ENCODE data around the gene SNX20.

The SNX20 gene

DNA sequence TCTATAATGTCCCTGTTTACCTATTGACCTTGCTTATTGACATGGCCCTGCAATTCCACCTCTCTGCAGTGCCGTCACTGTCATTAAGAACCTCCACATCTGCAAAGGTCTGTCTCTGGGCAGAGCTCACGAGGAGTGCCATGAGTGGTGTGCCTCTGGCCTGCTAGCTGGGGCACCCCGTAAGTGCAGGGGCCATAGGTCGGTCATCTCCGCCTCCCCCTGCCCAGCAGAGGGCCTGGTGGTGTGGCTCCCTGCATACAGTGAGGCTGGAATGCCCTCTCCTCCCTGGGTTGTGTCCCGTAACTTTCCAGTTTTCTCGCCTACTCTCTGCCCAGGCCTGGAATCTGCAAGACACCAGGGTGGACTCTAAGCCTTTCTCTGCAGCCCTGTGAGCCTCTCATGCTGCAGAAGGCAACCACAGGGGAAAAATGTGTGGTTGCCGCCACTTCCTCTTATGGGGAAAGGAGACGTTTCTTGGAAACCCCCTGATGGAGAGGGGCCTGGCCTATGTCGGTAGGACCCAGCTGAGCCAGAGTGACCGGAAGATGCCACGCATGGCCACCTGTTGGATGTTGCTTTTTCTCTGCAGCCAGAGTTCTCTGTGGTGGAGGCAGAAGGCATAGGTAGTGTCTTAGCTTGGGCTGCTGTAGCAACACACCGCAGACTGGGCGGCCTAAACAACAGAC, 2.7 kb upstream of the SNX20 start:
- in situ Hi-C loops (cut with MboI; ENCODE audit: low sequenced_read_pairs): no loop called here

DNA sequence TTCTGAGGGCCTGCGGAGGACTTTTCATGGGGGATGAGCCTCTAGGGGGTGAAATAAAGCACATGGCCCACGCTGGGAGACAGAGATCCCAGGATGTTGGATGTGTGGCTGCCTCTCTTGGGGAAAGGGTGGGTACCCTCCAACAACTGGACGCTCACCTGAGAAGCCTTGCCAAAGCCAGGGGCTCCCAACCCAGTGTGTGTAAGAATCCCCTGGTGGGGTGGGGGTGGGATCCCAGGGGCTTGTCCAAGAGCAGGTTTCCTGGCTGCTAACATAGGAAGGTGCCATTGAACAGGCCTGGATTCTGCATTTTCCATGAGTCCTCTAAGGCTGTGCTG, 587 bp downstream of the SNX20 start:
- in situ Hi-C loops (cut with MboI; ENCODE audit: low sequenced_read_pairs): no loop called here

DNA sequence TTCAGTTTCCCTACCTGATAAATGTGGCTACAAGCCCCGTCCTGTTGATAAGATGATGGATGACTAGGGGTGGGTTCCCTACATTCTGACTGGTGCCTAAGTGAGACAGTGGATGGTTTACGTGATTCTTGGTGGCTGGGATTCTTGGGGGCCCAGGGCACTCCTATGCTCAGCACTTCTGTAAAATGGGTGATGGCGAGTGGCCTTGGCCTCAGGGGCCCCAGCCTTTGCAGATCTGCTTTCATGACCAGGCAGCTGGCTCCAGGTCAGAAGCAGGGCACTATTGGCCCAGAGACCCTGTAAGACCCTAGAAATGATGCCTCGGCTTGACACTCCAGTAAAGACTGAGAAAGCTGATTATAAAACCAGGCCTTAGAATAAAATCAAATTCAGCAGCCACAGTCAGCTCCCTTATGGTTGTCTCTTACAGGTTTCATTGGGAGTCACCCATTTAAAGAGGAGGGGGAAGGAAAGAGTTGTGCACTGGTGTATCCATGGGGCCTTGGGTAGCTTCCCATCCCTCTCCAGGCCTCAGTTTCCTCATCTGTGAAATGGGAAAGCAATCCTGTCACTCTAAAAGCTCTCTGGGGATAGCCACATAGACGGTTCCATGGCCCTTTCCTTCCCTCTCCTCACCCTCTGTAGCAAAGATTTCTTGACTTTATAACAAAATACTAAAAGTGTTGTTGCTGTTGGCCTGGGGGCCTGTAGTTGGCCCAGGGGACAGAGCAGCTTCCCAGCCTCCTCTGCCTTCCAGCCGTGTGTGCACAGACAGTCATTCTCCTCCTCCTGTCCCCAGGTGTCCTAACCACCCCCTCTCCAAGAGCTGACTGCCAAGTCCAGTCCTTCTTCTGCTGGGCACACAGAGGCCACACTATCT, 1.2 kb downstream of the SNX20 start:
- in situ Hi-C loops (cut with MboI; ENCODE audit: low sequenced_read_pairs): no loop called here

DNA sequence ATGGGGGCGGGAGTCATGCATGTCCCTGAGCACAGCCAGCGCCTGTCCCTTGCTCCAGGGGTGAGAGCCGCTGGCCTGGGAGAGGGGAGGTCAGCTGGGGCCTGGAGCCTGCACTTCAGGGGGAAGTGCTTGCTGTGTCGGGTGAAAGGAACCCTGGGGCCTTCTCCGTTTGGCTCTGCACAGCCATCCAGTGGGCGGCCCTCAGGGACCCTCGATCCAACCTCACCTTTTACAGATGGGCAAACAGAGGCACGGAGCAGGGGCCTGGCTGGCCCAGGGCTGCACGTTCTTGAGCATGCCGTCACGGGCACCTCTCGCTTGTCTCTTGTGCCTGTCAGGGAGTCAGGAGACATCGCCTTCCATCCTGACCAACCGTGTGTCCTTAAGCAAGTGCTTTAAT, 1.8 kb downstream of the SNX20 start:
- in situ Hi-C loops (cut with MboI; ENCODE audit: low sequenced_read_pairs): no loop called here

DNA sequence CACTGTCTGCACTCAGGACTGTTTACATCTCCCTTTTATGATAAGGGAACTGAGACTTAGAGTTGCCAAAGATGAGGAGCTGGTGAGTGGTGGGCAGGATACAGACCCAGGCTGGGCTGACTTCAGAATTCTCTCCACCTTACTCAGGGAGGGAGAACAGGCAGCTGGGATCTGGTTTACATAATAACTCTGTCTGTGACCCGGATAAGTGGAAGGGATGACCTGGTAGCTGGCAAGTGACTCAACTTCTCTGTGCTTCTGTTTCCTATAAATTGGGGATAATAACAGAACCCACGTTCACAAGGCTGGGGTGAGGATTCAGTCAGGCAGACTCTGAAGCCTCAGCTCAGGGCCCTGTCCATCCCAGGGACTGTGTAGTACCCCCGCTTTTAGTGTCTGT, 2.6 kb downstream of the SNX20 start:
- in situ Hi-C loops (cut with MboI; ENCODE audit: low sequenced_read_pairs): no loop called here

DNA sequence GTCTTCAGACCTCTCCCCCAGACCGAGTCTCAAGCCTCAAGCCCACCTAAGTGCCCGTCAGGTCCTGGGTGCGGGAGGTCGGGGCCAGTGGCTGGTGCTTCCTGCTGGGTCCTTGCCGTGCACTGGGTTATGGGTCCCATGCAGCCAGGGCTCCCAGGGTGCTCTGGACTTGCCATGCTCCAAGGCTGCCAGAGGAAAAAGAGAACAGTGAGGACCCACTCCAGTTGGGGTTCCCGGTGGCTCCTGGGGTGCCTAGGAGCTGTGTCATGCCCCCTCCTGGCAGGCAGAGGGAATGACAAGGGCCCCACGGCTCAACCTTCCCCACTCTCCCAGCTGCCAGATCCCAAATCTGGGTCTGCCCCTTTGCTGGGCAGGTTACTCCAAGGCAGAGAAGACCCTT, 3.8 kb downstream of the SNX20 start:
- in situ Hi-C loops (cut with MboI; ENCODE audit: low sequenced_read_pairs): no loop called here

DNA sequence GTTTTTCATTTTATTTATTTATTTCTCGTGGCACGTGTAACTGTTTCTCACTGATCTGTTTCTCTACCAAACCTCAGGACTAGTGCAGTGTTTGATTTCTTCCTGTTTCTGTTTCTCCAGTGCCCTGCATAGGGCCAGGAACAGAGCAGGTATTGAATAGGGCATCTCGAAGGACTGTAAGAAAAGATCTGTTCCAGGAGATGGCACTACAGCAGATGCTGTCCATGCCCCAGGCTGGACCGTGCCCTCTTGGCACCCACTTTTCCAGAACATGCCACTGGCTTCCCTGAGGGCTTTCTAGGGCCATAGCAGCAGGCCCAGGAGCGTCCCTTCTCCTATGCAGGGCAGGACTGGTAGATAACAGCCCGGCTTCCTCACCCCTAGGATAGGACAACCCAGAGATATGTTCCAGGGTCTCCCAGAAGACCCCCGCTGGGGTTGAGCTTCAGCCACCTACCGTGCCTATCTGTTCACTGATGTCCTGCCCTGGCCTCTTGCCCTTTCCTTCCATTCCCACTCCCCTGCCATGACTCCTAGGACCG, 4.4 kb downstream of the SNX20 start:
- in situ Hi-C loops (cut with MboI; ENCODE audit: low sequenced_read_pairs): no loop called here

DNA sequence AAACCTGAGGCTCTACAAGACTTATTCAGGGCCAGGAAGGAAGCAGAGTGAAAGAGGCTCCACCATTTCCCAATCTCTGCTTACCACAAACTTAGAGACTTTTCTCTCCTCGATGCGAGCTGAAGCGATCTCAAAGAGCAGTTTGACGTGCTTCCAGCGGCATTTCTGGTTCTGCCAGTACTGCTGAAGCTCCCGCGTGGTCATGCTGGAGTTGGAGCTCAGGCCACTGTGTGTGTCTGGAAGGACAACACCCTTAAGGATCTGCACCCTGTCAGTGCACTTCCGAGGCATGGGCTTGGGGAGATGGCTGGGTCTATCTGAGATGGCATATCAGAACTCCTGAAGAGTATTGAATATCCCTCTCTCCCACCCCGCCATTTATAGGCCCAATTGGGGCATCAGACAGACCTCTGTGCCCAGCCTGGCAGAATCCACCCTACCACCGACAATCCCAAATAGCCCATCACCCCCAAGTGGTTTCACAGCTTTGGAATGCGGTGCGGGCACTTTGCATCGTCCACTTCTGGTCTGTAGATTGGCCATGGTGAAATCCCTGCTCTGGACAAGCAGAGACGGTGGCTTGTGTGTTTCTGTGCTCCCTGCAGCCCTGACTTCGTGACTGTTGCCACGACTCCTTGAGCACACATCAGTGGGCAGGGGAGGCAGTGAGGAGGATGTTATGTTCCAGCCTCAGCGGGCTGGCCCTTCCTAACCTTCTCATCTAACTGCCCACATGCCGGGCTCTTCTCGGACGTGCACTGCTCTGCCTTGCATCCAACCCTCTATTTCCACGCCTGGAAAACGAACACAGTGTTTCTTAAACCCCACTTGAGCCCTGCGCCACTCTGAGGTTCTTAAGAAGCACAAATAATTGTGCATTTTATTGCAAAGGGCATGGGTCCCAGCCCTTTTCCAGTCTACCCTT, 5.2 kb downstream of the SNX20 start:
- in situ Hi-C loops (cut with MboI; ENCODE audit: low sequenced_read_pairs): no loop called here

DNA sequence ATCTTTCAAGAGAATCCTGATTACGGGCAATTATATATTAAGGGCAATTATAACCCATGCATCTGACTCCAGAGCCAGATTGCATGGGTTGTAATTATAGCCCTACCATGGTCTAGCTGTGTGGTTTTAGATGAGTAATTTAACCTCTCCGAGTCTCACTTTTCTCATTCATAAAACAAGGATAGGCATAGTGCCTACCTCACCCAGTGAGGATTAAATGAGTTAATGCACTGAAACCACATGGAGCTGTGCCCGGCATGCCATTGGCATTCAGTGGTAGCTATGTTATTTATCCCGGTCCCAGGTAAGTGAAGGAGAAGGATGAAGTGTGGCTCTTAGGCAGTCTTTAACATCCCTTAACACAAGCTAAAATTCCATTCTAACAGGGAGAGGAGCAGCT, 6.3 kb downstream of the SNX20 start:
- in situ Hi-C loops (cut with MboI; ENCODE audit: low sequenced_read_pairs): no loop called here

DNA sequence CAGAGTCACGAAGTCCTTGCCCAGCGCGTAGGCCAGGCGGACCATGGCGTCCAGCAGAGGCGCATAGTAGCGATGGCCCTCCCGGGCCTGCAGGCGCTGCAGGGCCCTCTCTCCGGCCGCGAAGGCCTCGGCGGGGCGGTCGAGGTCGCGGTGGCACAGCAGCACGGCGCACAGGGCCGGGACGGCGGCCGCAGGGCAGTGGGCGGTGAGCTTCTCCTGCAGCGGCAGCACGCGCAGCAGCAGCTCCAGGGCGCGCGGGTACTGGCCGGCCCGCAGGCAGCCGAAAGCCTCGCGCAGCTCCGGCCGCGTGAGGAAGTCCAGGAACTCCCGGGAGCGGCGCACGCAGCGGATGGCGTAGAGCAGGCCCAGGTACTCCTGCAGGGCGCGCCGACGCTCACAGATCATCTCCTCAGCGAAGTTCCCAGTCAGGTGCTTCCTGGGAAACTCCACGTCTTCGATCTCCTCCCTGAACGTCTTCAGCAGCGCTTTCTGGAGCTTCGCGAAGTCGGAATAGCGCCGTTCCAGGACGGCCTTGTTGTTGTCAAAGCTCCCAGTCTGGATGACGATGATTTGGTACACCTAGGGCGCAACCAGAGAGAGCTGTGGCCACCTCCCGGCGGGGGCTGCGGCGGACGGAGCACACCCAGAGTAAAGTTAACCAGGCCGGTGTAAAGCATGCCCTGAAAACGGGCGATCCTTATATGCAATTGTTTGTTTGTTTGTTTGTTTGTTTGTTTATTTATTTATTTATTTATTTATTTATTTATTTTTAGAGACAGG, 7.4 kb downstream of the SNX20 start:
- in situ Hi-C loops (cut with MboI; ENCODE audit: low sequenced_read_pairs): no loop called here

DNA sequence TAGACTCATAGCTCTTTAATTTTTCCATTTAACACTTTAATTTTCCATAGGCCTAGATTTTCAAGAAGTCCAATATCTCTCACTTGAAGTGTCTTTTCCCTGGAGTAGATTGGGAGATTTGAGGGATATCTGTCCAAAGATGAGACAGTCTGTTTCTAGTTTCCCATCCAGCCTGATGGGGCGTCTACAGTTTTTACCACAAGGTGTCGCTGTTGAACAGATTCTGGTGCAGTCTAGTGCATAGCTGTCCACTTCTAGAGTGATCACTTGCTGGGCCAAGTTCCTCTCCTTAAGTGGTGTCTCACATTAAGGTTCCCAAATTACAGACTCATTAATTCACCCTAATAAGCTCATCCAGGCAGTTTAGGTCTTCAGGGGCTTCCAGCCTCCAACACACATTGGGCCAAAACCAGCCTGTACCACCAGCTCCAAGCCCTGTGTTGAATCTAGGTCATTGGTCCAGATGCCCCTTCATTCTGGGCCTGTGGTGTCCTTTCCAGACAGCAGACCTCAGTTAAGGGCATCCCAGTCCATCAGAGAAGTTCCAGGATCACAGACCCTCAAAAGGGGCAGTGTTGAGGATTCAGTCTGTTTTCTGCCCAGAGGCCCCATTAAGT, 9.4 kb downstream of the SNX20 start:
- in situ Hi-C loops (cut with MboI; ENCODE audit: low sequenced_read_pairs): no loop called here

DNA sequence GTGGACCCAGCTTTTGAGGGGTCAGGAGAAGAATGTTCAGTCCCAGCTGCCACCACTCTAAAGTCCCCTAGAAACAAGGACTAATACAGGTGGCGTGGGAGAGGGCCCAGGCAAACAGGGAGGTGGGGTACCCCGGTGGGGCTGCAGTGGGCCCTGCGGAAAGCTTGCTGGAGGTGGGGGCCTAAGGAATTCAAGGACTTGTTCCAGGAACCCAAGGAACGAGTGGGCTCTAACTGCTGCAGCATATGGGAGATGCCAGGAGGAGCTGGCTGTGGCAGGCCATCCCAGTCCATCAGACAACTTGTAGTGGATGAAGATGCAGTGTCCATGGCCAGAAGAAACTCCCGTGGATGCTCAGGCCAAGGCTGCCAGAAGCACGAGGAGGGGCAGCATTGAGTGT, 10.6 kb downstream of the SNX20 start:
- in situ Hi-C loops (cut with MboI; ENCODE audit: low sequenced_read_pairs): no loop called here

DNA sequence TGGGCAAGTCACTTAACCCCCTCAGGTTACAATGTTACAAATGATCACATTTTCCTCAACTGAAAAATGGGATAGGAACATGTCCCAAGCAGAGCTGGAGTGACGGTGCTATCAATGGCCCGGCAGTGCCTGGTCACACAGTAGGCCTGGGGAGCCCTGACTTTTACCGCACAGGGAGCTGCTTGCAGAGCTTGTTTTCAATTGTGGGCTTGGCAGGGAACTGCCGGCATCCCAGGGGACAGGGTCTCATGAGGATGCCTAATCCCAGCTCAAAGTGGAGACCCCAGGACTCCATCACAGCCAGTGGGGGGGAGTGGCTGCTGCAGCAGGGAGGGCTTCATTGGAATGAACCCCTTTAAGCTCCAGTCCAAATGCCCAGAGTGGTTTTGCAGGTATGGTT, 11.4 kb downstream of the SNX20 start:
- in situ Hi-C loops (cut with MboI; ENCODE audit: low sequenced_read_pairs): no loop called here

DNA sequence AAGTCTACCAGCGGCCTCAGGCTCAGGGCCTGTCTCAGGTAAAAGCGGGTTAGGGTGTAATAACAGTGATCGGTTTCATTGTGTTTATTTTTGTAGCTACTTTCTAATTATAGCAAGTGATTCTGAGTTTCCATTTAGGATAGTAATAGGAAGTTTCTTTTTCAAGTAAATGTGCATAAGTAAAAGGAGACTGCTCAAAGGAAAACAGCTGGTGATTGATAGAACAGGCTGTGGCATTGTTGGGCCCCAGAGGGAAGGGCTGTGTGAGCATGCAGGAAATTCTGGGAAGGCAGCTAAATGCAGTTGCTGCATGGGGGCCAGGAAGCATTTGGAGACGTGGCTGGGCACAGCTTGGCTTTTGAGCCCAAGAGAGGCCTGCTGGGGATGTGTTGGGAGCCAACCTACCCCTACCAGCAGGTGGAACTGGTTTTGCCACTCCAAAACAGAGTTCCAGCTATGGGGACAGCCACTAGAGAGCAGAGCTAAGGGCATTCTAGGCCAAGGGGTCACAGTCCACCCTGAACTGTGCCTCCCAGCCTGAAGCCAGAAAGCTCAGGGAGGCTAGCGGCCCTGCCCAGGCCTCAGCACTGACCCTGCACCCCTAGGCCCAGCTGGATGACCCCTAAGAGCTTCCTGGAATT, 12.6 kb downstream of the SNX20 start:
- in situ Hi-C loops (cut with MboI; ENCODE audit: low sequenced_read_pairs): no loop called here

DNA sequence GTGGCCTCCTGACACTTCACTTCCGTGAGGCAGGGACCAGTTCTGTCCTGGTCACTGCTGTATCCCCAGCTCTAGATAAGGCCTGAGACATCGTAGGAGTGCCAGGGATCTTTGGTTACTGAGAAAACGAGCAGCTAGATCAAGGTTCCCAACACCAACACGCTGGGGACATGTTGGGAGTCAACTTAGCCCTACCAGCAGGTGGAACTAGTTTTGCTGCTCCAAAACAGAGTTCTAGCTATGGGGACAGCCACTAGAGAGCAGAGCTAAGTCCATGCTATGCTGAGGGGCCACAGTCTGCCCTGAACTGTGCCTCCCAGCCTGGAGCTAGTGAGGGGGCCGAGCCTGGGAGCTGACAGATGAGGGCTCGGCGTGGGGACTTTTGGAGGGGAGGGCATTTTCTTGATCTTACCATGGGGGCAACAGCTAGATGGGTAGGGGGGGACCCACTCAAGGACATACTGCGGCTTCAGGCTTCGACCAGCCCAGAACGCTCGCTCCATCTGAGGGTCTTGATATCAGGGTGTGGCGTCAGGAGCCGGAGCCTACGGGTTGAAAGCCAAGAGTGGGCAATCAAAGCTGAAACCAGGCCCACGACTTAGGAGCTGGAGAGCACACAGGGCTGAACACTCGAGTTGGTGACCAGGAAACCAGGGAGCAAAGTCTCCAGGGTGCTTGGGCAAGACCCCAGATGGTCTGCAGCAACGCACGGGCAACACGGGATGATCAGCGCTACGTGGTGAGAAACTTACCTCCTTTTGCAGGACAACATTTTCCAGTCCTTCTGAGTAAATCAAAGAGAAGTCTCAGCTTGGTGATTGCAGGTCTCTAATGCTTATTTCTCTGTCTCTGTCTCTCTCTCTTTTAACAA, 13.4 kb downstream of the SNX20 start:
- in situ Hi-C loops (cut with MboI; ENCODE audit: low sequenced_read_pairs): no loop called here

DNA sequence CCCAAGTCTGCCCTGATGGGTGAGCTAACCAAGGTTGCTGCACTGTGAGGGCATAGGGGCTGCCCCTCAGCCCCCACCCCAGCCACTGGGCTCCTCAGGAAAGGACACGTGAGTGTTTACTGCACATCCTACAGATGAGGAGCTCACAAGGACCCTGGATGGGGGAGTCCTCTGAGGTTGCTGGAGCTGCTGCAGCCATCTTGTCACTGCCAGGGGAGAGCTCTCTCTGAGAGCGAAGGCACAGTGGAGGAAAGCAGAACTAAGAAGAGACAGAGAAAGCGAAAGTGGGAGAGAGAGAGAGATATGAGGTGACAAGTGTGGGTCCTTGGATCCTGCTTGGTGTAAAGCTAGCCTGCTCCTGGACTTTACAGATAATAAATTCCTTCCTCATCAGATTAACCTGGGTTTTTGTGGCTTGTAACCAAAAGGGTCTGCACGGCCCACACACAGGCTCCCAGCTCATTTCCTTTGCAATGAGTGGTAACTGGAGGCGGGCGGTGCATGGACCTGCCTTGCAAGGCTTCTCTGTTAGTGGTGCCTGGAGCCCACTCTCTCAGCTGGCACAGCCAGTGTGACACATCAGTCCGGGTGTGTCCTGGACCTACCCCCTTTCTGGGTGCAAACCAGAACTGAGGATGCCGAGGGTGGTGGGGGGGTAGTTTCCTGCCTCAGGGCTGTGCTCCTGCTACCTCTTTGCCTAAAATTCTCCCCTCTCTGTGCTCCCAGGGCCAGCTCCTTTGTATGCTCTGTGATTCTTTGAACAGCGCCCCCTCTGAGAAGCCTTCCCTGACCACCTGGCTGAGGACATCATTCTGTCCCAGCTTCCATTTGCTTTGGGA, 14.2 kb downstream of the SNX20 start:
- in situ Hi-C loops (cut with MboI; ENCODE audit: low sequenced_read_pairs): no loop called here

DNA sequence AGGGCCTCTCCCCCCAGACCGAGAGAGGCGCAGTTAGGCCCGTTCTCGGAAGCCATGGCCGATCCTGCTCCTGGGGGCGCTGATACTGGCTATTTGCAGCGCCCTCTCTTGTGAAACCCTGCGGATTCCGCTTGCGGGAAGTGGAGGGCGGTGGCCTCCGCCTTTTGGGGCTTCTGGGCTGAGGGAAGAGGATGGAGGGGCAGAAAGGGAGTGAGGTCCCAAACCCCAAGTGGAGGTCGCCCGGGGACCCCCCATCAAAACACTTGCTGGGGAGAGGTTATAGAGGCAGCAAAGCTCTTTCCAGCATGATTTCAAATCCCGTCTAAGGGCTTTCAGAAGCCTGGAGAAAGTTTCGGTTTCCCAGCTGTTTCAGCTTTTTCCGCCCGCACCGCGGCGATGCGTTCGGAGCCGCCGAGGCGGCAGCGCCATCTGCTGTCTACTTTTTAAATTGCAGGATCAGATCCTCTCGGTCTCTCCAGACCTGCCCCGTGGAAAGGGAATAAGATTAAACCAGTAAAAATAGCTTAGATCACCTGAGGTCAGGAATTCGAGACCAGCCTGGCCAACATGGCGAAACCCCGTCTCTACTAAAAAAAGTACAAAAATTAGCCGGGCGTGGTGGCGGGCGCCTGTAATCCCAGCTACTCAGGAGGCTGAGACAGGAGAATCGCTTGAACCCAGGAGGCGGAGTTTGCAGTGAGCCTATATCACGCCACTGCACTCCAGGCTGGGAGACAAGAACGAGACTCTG, 15.8 kb downstream of the SNX20 start:
- in situ Hi-C loops (cut with MboI; ENCODE audit: low sequenced_read_pairs): no loop called here

All from hTERT RPE-1 (cell line).